MM.1S (cell line): ENCODE measurements around the gene FBXO22.

Source experiments
- EZH2 ChIP-seq: fragments of 300-600 bp; sonication (generic); optimal IDR thresholded peaks from 2 replicates; pipeline ENCODE3; 2017; ENCODE audit warnings: low read depth, mild to moderate bottlenecking, antibody characterized with exemption, low read length, mixed read lengths
- EZH2phosphoT487 ChIP-seq: fragments of 300-600 bp; sonication (generic); IDR thresholded peaks from 2 replicates; pipeline ENCODE4 v1.6.1; 2018; ENCODE audit warnings: antibody characterized with exemption, low read length
- TF ChIP-seq, protein P1 (sequence below): fragments of 300-600 bp; sonication (generic); IDR thresholded peaks from 2 replicates; pipeline ENCODE4 v1.5.1; 2016; ENCODE audit warnings: antibody characterized with exemption, low read length, mixed read lengths

DNA sequence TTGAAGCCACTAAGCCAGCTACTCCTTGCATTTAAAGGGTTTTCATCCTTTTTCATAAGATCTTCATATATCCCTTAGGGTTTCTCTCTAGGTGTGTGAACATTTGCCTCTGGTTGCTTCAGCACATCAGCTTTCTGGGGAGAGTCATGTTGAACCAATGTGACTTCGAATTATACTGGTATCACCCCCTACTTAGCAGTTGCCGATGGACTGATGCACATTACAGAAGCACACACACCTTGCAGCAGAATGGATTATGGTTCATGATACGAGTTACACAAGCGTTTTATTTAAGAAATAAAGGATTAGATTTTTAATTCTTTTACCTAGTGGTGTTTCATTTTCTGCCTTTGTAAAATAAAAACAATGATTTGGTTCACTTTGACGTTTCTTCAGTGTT is 39.6 kb downstream of the FBXO22 start:
- TF ChIP-seq, protein P1, sequence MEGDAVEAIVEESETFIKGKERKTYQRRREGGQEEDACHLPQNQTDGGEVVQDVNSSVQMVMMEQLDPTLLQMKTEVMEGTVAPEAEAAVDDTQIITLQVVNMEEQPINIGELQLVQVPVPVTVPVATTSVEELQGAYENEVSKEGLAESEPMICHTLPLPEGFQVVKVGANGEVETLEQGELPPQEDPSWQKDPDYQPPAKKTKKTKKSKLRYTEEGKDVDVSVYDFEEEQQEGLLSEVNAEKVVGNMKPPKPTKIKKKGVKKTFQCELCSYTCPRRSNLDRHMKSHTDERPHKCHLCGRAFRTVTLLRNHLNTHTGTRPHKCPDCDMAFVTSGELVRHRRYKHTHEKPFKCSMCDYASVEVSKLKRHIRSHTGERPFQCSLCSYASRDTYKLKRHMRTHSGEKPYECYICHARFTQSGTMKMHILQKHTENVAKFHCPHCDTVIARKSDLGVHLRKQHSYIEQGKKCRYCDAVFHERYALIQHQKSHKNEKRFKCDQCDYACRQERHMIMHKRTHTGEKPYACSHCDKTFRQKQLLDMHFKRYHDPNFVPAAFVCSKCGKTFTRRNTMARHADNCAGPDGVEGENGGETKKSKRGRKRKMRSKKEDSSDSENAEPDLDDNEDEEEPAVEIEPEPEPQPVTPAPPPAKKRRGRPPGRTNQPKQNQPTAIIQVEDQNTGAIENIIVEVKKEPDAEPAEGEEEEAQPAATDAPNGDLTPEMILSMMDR = no peak
- TF ChIP-seq EZH2 (no peak), EZH2phosphoT487 (no peak)
